Esophagus squamous epithelium (tissue), 5 donors: ENCODE measurements around the gene ENOX1. TPM values are rescaled to one million over a fixed set of nuclear protein-coding genes. Genes with fewer than 3 reads are reported as not detected.

Source experiments
- DNase-seq: peaks from one replicate; lab custom pipeline; 2025; lab: John Stamatoyannopoulos, UW
- H3K27ac ChIP-seq, 4 donors: fragments of 200-600 bp; sonication (generic); one replicate each; pipeline ENCODE4 v1.5.1; 2016 to 2019; ENCODE audit warnings: mild to moderate bottlenecking in 1 of 4
- H3K27me3 ChIP-seq, 4 donors: fragments of 200-600 bp; sonication (generic); 1 replicate in 3 of 4; 2 replicates in 1 of 4; pipeline versions ENCODE4 v1.5.1 to v1.6.0; 2017 to 2021; ENCODE audit warnings: antibody characterized with exemption in 1 of 4
- H3K36me3 ChIP-seq, 3 donors: fragments of 200-600 bp; sonication (generic); one replicate each; pipeline ENCODE4 v1.5.1; 2016 to 2019
- H3K4me1 ChIP-seq, 3 donors: fragments of 200-600 bp; sonication (generic); one replicate each; pipeline ENCODE4 v1.5.1; 2017 to 2019
- H3K4me3 ChIP-seq, 4 donors: fragments of 200-600 bp; sonication (generic); 1 replicate in 3 of 4; 2 replicates in 1 of 4; pipeline ENCODE4 v1.5.1; 2016 to 2019; ENCODE audit warnings: mild to moderate bottlenecking in 2 of 4, moderate library complexity in 1 of 4
- H3K9me3 ChIP-seq, 3 donors: fragments of 200-600 bp; sonication (generic); one replicate each; pipeline ENCODE4 v1.5.1; 2016 to 2019
- POLR2A ChIP-seq, 4 donors: fragments of 450-650 bp; IDR thresholded peaks; one replicate each; pipeline ENCODE4 v1.6.1; 2017; ENCODE audit warnings: antibody characterized with exemption in 4 of 4, mild to moderate bottlenecking in 4 of 4, moderate library complexity in 3 of 4
- WGBS, 2 donors: methylation state at CpG; one replicate each; pipeline ENCODE4 v1.1.5; 2018; 5-methylcytosine and 5-hydroxymethylcytosine counted together
- intact Hi-C: fragments of 100-400 bp; cut with DNase I; formaldehyde crosslinking; loops from one replicate; pipeline ENCODE4 v1.15.0; 2022
- total RNA-seq, 4 donors: library from RNA; depleted of rRNA; stranded (reverse); fragments of >200 nt; gene quantifications; one replicate each; pipeline ENCODE4 v1.1.0, GENCODE V29; 2016
- TF ChIP-seq, protein P1 (sequence below), 6 experiments: fragments of 450-650 bp in 4 of 6; fragments of 200-600 bp in 2 of 6; sonication (generic) in 2 of 6; IDR thresholded peaks; one replicate each; pipeline ENCODE4 v1.5.1; 2016 to 2019; ENCODE audit warnings: antibody characterized with exemption in 6 of 6, mild to moderate bottlenecking in 4 of 6, moderate library complexity in 4 of 6
- donor health status: DM: yes; HTN: yes; CAD: no.

The ENOX1 gene
- total RNA-seq, 4 donors from 2014 or later = 0.48 to 0.76 TPM; not detected in 2

DNA sequence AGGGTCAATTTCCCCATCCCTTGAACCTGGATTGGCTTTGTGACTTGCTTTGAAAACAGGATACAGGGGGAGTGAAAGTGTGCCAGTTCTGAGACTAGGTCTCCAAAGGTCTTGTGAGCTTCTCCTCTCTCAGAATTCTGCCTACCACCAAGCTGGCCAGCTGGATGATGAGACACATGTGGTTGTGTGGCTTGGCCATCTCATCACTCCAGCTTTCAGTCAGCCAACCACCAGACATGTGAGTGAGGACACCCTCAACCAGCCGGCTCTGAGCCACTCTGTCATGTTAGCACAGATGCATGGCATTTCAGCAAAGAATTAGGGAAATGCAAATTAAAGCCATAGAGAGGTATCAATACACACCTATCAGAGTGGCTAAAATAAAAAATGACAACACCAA, 29.5 kb downstream of the ENOX1 start:
- no peak for DNase-seq
- no peaks in the 10 kb centered on the region for H3K4me1 ChIP-seq
- no peak for TF ChIP-seq POLR2A (IDR thresholded peaks at IDR 0.05)
- TF ChIP-seq, protein P1, sequence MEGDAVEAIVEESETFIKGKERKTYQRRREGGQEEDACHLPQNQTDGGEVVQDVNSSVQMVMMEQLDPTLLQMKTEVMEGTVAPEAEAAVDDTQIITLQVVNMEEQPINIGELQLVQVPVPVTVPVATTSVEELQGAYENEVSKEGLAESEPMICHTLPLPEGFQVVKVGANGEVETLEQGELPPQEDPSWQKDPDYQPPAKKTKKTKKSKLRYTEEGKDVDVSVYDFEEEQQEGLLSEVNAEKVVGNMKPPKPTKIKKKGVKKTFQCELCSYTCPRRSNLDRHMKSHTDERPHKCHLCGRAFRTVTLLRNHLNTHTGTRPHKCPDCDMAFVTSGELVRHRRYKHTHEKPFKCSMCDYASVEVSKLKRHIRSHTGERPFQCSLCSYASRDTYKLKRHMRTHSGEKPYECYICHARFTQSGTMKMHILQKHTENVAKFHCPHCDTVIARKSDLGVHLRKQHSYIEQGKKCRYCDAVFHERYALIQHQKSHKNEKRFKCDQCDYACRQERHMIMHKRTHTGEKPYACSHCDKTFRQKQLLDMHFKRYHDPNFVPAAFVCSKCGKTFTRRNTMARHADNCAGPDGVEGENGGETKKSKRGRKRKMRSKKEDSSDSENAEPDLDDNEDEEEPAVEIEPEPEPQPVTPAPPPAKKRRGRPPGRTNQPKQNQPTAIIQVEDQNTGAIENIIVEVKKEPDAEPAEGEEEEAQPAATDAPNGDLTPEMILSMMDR (IDR thresholded peaks at IDR 0.05) = no peak
- H3K9me3 ChIP-seq = no peaks in the 10 kb centered on the region
- no peaks in the 10 kb centered on the region for H3K27me3 ChIP-seq
- WGBS, 2 donors = 38 to 60% methylated on average over 1 of the region's 1 CpG
- intact Hi-C loops = no loop called here
- no peak overlapping the region for H3K27ac ChIP-seq
- no peaks in the 10 kb centered on the region for H3K36me3 ChIP-seq
- H3K4me3 ChIP-seq = no peak overlapping the region

DNA sequence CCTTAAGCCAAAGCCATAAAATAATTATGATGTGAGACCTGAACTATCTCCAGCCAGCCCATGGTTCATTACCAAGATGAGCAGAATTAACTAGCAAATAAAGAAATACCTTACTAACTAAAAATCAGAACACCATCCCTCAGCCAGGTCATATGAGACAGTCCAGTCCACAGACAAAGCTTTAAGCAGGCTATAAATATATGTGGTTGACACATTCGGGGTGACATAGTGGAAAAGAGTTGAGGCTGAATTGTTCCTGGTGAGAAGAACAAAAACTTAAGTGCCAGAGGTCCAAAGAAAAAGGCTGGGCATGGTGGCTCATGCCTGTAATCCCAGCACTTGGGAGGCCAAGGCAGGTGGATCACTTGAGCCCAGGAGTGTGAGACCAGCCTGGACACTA, 30.9 kb downstream of the ENOX1 start:
- H3K9me3 ChIP-seq = no peaks in the 10 kb centered on the region
- intact Hi-C loops = no loop called here
- DNase-seq = no peak
- no peak overlapping the region for H3K27ac ChIP-seq
- WGBS, 2 donors = 36 to 78% methylated on average over 1 of the region's 1 CpG
- H3K4me3 ChIP-seq = no peak overlapping the region
- TF ChIP-seq POLR2A (IDR thresholded peaks at IDR 0.05) = no peak
- TF ChIP-seq, protein P1 (IDR thresholded peaks at IDR 0.05) = no peak
- no peaks in the 10 kb centered on the region for H3K36me3 ChIP-seq
- H3K27me3 ChIP-seq = no peaks in the 10 kb centered on the region
- H3K4me1 ChIP-seq = no peaks in the 10 kb centered on the region

DNA sequence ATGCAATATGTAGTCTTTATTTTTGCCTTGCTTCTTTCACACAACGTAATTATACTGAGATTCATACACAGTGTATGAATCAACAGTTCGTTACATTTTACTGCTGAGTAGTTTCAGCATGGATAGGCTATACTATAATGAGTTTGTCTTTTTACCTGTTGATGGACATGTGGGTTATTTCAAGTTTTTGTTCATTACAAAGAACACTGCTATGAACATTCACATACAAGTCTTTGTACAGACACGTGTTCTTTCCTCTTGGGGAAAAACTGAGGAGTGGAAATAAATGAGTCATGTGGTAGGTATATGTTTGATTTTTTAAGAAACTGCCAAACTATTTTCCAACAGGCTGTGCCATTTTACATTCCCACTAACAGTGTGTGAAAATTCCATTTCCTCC, 35.1 kb downstream of the ENOX1 start:
- TF ChIP-seq POLR2A (IDR thresholded peaks at IDR 0.05) = no peak
- TF ChIP-seq, protein P1 (IDR thresholded peaks at IDR 0.05) = no peak
- H3K36me3 ChIP-seq = no peaks in the 10 kb centered on the region
- H3K4me3 ChIP-seq = no peak overlapping the region
- DNase-seq = no peak
- intact Hi-C loops = no loop called here
- no peaks in the 10 kb centered on the region for H3K27me3 ChIP-seq
- 46 to 56% methylated on average over 3 of the region's 3 CpGs for WGBS, 2 donors
- H3K27ac ChIP-seq = no peak overlapping the region
- H3K4me1 ChIP-seq = no peaks in the 10 kb centered on the region
- H3K9me3 ChIP-seq = no peaks in the 10 kb centered on the region

DNA sequence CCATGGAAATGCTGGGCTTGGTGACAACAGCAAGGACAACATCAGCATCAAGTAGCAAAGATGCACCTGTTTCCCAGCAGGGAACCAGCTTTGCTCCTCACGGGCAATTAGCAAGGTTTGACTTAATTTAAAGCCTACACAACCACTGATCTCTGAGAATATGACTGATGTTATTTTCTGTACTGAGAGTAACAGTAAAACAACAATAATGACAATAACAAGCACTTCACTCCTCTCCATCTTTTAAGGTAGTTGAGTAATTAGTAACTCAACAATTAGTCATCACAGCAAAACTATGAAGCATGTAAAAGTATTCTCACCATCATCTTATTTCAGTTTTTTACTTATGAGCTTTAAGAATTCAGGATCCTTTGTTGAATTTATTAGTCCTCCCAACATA, 37.3 kb downstream of the ENOX1 start:
- no peaks in the 10 kb centered on the region for H3K4me1 ChIP-seq
- no peaks in the 10 kb centered on the region for H3K27me3 ChIP-seq
- no peaks in the 10 kb centered on the region for H3K36me3 ChIP-seq
- H3K4me3 ChIP-seq = no peak overlapping the region
- 31 to 50% methylated on average over 1 of the region's 1 CpG for WGBS, 2 donors
- DNase-seq = no peak
- intact Hi-C loops = no loop called here
- H3K27ac ChIP-seq = no peak overlapping the region
- no peaks in the 10 kb centered on the region for H3K9me3 ChIP-seq
- TF ChIP-seq, protein P1 (IDR thresholded peaks at IDR 0.05) = no peak
- no peak for TF ChIP-seq POLR2A (IDR thresholded peaks at IDR 0.05)

DNA sequence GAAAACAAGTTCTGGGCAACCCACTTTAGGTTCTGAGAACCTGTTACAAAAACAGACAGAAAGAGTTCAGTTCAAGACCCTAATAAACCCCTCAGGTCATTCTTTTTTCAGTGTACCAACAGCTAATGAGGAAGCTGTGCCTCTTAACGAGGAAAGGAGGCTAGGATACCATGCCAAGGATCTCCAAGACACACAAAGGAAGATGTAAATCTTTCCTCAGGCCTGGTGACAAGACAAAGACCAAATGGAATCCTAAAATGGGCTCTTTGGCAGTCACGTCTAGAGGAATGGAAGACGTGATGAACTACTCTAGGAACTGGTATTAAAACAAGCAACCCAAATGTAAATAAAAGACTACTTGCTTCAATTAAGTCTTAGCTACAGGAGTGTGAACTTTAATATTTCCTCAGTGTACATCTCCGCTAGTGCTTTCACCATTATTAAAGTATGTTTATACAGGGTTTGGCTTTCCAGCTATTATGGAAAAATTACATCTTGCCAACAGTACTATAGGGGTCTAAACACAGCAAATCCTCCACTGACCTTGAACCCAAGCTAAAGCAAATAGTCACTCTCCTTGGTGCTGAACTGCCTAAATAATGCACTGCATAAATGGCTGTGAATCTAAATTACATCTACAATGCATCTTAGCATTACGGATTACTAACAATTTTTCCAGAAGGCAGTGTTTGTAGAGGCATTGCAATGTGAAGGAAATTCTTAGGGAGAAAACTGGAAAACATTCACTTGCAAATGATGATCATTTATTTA, 42.3 kb downstream of the ENOX1 start:
- Histone ChIP-seq H3K4me1 (no peaks in the 10 kb centered on the region), H3K36me3 (no peaks in the 10 kb centered on the region), H3K9me3 (no peaks in the 10 kb centered on the region), H3K27me3 (no peaks in the 10 kb centered on the region), H3K27ac (no peak overlapping the region), H3K4me3 (no peak overlapping the region)
- no peak for DNase-seq
- intact Hi-C loops = no loop called here
- WGBS, 2 donors = 49 to 51% methylated on average over 5 of the region's 5 CpGs
- TF ChIP-seq, protein P1 (IDR thresholded peaks at IDR 0.05) = no peak
- TF ChIP-seq POLR2A (IDR thresholded peaks at IDR 0.05) = no peak
